ENCODE measurements around the gene MED22. TPM values are rescaled to one million over a fixed set of nuclear protein-coding genes. Genes with fewer than 3 reads are reported as not detected.

MED22 gene
- total and polyA plus RNA-seq, 2 experiments from 2014 or later: 18.8 to 23.4 TPM

GRCh38 chr9:133369422-133369821, 21.5 kb upstream of the MED22 start:
- Histone ChIP-seq H4K20me1 (ENCODE audit: insufficient read depth, poor library complexity, severe bottlenecking) (peaks cover 100% of the 10 kb centered on the region), H3K9me3 (ENCODE audit: low read depth) (no peaks in the 10 kb centered on the region), H2AFZ (no peak overlapping the region), H3K79me2 (peaks cover 98% of the 10 kb centered on the region), H3K4me3 (no peak overlapping the region), H3K4me1 (ENCODE audit: insufficient read depth) (peaks cover 36% of the 10 kb centered on the region), H3K4me2 (peak overlapping the region; percentile 88), H3K36me3 (replicated peaks; ENCODE audit: insufficient read depth, low read depth) (no peaks in the 10 kb centered on the region), H3K27me3 (no peaks in the 10 kb centered on the region), H3K9me2 (replicated peaks; ENCODE audit: insufficient read depth) (no peaks in the 10 kb centered on the region), H3K27ac (peak overlapping the region; percentile 83)
- no peak for DNase-seq (ENCODE audit: low spot score)
- WGBS (ENCODE audit: low lambda C conversion rate, missing lambda C conversion rate): 94% methylated on average over 6 of the region's 6 CpGs
- TF ChIP-seq CTCF (IDR thresholded peaks at IDR 0.05; ENCODE audit: poor library complexity) (no peak), EZH2 (IDR thresholded peaks at IDR 0.05; ENCODE audit: borderline replicate concordance) (no peak), EZH2phosphoT487 (IDR thresholded peaks at IDR 0.05; ENCODE audit: low read depth, severe bottlenecking, unreplicated experiment) (no peak)

GRCh38 chr9:133368249-133368881, 20.4 kb upstream of the MED22 start:
- H3K4me3 ChIP-seq: no peak overlapping the region
- peak overlapping the region; percentile 83 for H3K27ac ChIP-seq
- DNase-seq (ENCODE audit: low spot score): peak; percentile 56
- H3K4me2 ChIP-seq: peak overlapping the region; percentile 59
- no peaks in the 10 kb centered on the region for H3K36me3 ChIP-seq (replicated peaks; ENCODE audit: insufficient read depth, low read depth)
- no peaks in the 10 kb centered on the region for H3K9me3 ChIP-seq (ENCODE audit: low read depth)
- TF ChIP-seq EZH2phosphoT487 (IDR thresholded peaks at IDR 0.05; ENCODE audit: low read depth, severe bottlenecking, unreplicated experiment) (no peak), EZH2 (IDR thresholded peaks at IDR 0.05; ENCODE audit: borderline replicate concordance) (no peak), CTCF (IDR thresholded peaks at IDR 0.05; ENCODE audit: poor library complexity) (no peak)
- no peak overlapping the region for H2AFZ ChIP-seq
- peaks cover 29% of the 10 kb centered on the region for H3K4me1 ChIP-seq (ENCODE audit: insufficient read depth)
- WGBS (ENCODE audit: low lambda C conversion rate, missing lambda C conversion rate): 76% methylated on average over 18 of the region's 18 CpGs
- peaks cover 98% of the 10 kb centered on the region for H3K79me2 ChIP-seq
- peaks cover 98% of the 10 kb centered on the region for H4K20me1 ChIP-seq (ENCODE audit: insufficient read depth, poor library complexity, severe bottlenecking)
- H3K27me3 ChIP-seq: no peaks in the 10 kb centered on the region
- H3K9me2 ChIP-seq (replicated peaks; ENCODE audit: insufficient read depth): no peaks in the 10 kb centered on the region

GRCh38 chr9:133367778-133368177, 19.8 kb upstream of the MED22 start:
- H3K36me3 ChIP-seq (replicated peaks; ENCODE audit: insufficient read depth, low read depth): no peaks in the 10 kb centered on the region
- no peak for DNase-seq (ENCODE audit: low spot score)
- peaks cover 98% of the 10 kb centered on the region for H3K79me2 ChIP-seq
- H3K9me3 ChIP-seq (ENCODE audit: low read depth): no peaks in the 10 kb centered on the region
- no peak overlapping the region for H2AFZ ChIP-seq
- peak overlapping the region; percentile 45 for H3K27ac ChIP-seq
- peaks cover 98% of the 10 kb centered on the region for H4K20me1 ChIP-seq (ENCODE audit: insufficient read depth, poor library complexity, severe bottlenecking)
- peaks cover 29% of the 10 kb centered on the region for H3K4me1 ChIP-seq (ENCODE audit: insufficient read depth)
- 93% methylated on average over 10 of the region's 10 CpGs for WGBS (ENCODE audit: low lambda C conversion rate, missing lambda C conversion rate)
- no peaks in the 10 kb centered on the region for H3K27me3 ChIP-seq
- H3K4me3 ChIP-seq: no peak overlapping the region
- TF ChIP-seq CTCF (IDR thresholded peaks at IDR 0.05; ENCODE audit: poor library complexity): no peak
- TF ChIP-seq EZH2 (IDR thresholded peaks at IDR 0.05; ENCODE audit: borderline replicate concordance): no peak
- TF ChIP-seq EZH2phosphoT487 (IDR thresholded peaks at IDR 0.05; ENCODE audit: low read depth, severe bottlenecking, unreplicated experiment): no peak
- H3K4me2 ChIP-seq: peak overlapping the region; percentile 27
- no peaks in the 10 kb centered on the region for H3K9me2 ChIP-seq (replicated peaks; ENCODE audit: insufficient read depth)
